HG02763 (cell line): ENCODE data around the gene SOX8.

ENCODE experiments used
- ATAC-seq: cut with Tn5 transposase; IDR thresholded peaks from one replicate; pipeline ENCODE4 v1.9.1; 2021; ENCODE audit warnings: mild to moderate bottlenecking, moderate library complexity; ENCODE audit not compliant: unreplicated experiment

SOX8 gene

DNA sequence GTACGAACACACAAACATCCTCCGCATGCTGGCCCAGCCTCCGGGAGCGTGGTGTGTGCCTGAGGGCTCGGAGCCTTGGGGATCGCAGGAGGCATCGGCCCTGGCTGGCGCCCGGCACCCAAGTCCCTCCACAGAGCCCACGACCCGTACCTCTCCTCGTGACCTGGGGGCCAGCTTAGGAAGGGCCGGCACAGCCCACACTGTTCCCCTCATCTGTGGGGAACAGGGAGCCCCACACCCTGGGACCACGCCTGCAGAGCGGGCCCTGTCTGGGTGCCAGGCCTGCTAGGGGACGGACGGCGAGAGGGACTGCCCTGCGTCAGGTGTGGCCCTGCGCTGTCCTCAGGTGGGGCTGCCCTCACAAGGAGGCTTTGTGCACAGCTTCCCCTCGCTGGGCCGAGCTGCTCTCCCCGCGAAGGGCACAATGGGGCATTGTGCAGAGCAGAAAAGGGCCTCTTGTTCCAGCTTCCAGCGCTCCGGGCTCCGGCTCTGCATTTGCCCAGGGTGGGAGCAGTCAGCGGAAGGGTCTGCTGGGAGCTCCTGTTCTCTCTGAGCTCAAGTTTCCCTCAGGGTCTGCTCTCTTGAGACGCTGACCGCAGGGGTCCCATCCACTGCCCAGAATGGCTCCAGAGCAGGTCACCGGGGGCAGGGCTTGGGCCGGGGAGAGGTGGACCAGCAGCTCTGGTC is 9.1 kb upstream of the SOX8 start:
- no peak for ATAC-seq

DNA sequence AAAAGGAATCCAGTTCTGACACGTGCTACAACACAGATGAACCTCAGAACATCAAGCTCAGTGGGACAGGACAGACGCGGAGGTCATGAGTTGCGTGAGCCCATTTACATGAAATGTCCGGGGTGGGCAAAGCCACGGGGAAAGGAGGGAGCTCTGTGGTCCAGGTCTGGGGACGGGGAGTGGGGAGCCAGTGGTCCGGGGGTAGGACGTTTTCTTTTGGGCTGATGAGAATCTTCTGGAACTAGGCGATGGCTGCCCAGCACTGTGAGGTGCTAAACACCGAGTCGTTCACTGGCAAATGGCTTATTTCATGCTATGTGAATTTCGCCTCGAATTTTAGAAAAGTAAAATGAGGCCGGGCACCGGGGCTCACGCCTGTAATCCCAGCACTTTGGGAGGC is 8.2 kb upstream of the SOX8 start:
- ATAC-seq, result no peak

DNA sequence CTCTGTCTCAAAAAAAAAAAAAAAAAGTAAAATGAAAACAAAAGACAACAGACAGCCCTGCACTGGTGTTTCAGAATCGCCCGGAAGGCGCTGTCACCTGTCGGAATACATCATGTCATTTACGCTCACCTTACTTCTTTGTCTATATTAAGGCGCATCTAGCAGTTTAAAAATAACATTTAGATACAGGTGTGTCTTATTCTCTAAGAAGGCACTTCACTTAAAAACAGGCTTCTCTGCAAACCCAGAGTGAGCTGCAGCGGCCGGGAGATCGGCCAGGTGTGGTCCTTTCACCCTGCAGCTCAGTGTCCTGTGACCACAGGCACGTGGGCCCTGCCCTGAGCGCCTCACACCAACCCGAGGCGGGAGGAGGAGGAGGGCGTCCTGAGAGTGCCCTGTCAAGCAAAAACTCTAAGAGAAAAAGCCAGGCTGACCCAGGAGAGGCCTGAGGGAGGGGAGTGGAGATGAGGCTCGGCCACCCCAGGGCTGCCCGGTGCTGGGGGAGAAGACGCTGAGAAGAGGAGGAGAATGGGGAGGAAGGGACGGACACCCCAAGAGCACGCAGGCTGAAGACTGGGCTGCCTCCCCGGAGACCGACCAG is 7.5 kb upstream of the SOX8 start:
- ATAC-seq, result no peak

DNA sequence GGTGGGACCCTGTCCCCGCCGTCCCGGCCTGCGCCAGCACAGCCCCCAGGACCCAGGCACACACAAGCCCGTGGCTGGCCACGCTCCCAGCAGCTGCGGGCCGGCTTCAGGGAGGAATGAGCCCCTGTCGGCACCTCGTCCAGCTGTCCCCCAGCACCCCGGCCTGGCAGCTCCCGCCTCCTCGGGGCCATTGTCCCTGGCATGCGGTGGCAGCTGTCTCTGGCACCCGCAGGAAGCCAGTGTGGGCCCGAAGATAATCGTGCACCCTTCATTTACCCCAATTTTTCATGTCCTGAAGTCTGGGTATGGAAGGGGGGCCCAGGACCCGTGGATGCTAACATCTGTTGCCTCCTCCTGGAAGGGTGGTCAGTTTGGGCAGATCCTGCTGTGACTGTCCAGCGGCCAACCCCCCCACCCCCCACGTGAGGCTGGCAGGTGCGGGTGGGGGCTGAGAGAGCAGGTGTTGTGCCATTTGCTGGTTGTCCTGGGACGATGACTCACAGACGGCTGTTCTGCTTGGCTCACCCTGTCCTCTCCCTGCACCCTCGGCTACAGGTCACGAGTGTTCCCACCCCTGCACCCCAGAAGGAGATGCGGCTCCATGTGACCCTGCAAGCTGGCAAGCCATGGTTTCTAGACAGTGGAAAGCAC is 6.8 kb upstream of the SOX8 start:
- no peak for ATAC-seq

- ATAC-seq, result no peak
These were observed 6.3 kb upstream of the SOX8 start for GRCh38 chr16:975291-975690.

DNA sequence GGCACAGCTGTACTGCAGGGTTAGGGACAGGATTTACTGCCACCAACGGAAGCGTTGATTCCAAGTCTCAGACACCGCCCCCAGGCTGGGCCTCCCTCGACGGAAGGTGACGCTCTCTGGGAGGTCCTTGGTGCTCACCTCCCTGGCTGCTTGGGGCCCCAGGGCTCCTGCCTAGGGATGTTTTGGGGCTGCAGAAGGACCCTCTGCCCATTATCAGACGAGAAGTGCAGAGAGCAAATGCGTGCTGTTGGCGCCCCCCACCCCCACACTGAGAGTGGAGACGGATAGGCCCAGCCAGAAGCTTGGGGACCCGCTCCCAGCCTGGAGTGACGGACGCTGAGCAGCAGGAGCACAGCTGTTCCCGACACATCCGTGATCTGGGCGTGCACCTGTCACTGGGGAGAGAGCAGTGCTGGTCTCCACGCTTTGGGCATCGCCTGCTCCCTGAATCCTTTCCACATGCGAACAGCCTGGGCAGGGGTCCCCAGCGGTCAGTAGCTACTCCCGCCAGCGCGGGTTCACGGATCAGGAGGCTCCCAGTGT is 5.1 kb upstream of the SOX8 start:
- ATAC-seq, result no peak

DNA sequence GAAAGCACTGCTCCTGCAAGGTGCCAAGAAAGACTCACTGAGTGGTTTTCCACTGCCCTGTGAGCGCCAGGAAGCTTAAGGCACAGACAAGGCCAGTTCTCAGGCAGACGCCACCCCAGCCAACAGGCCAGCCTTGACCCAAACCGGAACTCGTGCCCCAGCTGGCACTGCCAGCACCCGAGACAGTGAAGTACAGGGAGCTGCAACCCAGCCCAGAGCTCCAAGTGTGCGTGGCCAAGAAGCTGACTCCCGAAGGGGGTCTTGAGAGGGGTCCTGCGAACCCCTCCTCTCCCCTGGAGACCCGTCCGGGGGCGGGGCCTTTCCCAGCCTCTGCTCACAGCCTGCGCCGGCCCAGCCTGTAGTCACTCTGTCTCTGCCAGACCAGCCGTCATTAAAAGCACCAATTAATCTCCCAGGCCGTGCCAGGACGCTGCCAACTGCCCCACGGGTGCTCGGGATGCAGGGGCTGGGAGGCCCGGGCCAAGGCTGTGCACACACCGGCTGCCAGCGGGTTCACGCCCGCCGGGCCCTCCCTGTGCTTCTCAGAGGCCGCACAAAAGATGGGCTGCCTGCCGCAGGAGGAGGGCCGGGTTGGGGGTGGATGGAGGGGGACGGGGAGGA is 4.4 kb upstream of the SOX8 start:
- no peak for ATAC-seq

GRCh38 chr16:977896-978295 is 3.7 kb upstream of the SOX8 start:
- ATAC-seq, result no peak

- ATAC-seq, result no peak
These were observed 3.2 kb upstream of the SOX8 start for GRCh38 chr16:978403-978802.

DNA sequence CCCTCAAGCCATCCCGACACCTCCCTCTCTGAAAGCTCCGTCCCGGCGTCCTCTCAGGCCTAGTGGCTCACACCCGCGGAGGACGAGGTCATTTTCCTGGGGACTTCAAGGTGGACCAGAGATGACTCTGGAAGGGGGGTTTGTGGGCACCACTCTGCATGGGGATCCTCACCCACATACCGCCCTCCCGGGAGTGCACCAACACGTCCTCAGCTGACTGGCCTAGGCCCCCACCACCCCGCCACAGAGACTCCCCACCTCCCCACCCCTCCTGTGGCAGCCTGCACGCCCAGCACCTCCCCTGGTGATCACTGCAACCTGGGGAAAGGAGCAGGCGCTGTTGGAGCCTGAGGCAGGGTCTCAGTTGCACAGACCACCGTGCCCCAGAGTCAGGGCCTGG is 2.4 kb upstream of the SOX8 start:
- ATAC-seq, result no peak

DNA sequence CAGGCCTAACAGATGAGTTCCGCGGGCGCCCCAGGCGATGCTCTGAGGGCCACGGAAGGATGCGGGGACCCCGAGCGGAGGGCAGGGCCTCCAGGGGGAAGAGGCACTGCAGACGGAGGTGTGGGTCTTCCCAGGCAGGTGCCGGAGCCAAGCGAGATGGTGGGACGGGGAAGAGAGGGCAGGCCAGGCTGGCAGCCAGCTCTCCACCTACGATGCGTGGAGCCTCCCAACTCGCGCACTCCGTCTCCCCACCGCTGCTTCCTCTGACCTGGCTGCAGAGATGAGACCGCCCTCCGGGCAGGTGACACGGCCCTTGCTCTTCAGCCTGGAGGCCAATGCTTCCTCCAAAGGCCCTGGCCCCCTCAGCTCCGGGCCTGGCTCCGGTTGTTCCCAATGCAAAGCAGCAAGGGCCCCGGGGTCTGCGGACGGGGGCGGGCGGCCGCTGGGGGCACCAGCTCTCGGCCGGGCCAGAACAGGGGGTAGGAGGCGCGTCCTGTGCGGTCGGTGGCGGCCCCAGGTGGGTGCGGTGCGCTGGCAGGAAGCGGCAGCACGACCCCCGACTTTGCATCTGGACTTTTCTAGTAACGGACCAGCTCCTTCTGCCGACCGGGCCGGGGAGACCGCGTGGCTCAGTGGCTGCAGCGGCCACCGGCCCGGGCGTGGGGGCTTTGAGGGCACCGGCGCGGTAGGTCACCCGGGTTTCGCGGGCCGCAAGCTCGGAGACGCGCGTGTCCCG is 1.5 kb upstream of the SOX8 start:
- no peak for ATAC-seq

DNA sequence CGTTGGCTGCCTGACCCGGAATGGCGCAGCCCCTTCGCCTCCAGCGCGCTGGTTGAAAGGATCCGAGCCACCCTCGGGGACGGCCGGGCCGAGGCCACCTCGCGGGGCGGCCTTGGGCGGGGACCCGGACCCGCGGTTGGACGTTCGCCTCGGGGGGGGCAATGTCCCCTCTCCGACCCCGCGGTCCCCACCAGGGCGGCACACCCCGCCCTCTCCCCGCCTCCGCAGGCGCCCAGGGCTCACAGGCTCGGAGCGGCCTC is 1.0 kb upstream of the SOX8 start:
- no peak for ATAC-seq

GRCh38 chr16:982145-983043 is 824 bp downstream of the SOX8 start:
- no peak for ATAC-seq

- no peak for ATAC-seq
These were observed 1.8 kb downstream of the SOX8 start for GRCh38 chr16:983044-984030.

GRCh38 chr16:984121-984694 is 2.6 kb downstream of the SOX8 start:
- ATAC-seq, result no peak

DNA sequence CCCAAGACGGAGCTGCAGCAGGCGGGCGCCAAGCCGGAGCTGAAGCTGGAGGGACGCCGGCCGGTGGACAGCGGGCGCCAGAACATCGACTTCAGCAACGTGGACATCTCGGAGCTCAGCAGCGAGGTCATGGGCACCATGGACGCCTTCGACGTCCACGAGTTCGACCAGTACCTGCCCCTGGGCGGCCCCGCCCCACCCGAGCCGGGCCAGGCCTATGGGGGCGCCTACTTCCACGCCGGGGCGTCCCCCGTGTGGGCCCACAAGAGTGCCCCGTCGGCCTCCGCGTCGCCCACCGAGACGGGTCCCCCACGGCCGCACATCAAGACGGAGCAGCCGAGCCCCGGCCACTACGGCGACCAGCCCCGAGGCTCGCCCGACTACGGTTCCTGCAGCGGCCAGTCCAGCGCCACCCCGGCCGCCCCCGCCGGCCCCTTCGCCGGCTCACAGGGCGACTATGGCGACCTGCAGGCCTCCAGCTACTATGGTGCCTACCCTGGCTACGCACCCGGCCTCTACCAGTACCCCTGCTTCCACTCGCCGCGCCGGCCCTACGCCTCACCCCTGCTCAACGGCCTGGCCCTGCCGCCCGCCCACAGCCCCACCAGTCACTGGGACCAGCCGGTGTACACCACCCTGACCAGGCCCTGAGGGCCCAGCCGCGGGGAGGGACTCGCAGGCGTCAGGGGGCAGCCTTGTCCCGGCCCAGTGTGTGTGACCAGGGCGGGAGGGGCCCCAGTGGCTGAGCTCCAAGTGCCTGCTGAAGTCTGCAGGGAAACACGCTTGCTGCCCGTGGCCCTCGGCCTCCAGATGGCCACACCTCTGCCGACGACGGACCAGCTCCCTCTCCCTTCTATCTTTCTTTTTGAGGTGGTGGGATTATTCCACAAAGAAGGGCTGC is 3.4 kb downstream of the SOX8 start:
- no peak for ATAC-seq

DNA sequence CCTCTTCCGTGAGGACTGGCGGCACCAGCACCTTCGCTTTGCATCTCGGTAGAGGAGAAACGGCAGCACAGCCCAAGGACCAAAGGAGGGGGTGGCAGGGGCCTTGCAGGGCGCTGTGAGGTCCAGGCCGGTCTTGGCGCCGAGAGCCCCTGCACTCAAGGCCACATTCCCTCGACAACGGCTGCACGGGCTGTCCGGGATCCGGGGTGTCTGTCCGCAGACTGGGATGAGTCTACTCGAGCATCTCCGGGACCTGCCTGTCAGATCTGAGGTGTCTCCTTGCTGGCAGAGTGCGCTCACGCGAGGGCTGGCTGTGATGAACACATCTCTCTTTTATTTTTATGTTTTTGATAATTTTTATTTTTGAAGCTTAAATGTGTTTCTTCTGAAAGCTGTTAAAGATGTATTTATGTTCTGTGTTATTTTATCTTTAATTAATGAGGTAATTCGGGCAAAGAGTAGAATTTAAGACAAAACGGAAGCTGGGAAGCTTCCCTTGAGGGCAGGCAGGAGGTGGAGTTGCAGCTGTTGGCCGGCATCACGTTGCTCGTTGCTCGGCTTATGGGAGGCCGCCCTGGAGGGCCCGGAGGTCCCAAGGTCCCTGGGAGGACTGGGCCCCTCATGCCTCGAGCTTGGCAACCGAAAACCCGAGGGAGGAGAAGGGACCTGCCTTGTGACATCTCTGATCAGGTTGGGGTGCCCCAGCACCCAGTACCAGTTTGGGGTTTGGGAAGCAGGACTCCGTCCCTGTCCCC is 4.3 kb downstream of the SOX8 start:
- no peak for ATAC-seq
